ENCODE results near the gene HHATL.

The HHATL gene

GRCh38 chr3:42662813-42663535, 39.6 kb downstream of the HHATL start:
- DNase-seq (ENCODE audit: low spot score) = no peak
- H3K36me3 ChIP-seq (replicated peaks in 1 of 2; ENCODE audit: control insufficient read depth in 2 of 2, insufficient read depth in 2 of 2, low read length in 2 of 2) = peaks cover 8 to 10% of the 10 kb centered on the region in 2 donors
- no peak overlapping the region for H3K23ac ChIP-seq (ENCODE audit: low read depth, low read length, poor library complexity)
- no peak overlapping the region for H2BK12ac ChIP-seq (ENCODE audit: low read length)
- no peak overlapping the region for H3K27ac ChIP-seq (replicated peaks; ENCODE audit: low read length)
- no CpG with 5 or more reads among the region's 12 CpGs for WGBS, 2 donors (ENCODE audit: extremely low coverage in 2 of 2, insufficient read length in 2 of 2, insufficient replicate concordance in 1 of 2)
- H2AFZ ChIP-seq (ENCODE audit: low read length) = no peak overlapping the region
- no peak overlapping the region for H4K91ac ChIP-seq (ENCODE audit: low read depth, low read length, poor library complexity)
- no peaks in the 10 kb centered on the region for H3K9me3 ChIP-seq (replicated peaks in 1 of 2; ENCODE audit: control insufficient read depth in 2 of 2, insufficient read depth in 1 of 2, low read depth in 1 of 2, low read length in 2 of 2)
- H2AK5ac ChIP-seq (ENCODE audit: low read depth, low read length) = peak overlapping the region; percentile 69
- no peak overlapping the region for H3K4ac ChIP-seq (ENCODE audit: low read length)
- peak overlapping the region; percentile 12 for H3K18ac ChIP-seq (ENCODE audit: low read length)
- peak overlapping the region; percentile 41 for H3K14ac ChIP-seq (ENCODE audit: low read length)
- H3K27me3 ChIP-seq (ENCODE audit: control insufficient read depth in 3 of 3, insufficient read depth in 3 of 3, low read depth in 1 of 3, low read length in 3 of 3) = no peaks in the 10 kb centered on the region
- no peaks in the 10 kb centered on the region for H3K79me1 ChIP-seq (ENCODE audit: low read depth, low read length)
- H3K4me2 ChIP-seq (ENCODE audit: insufficient read depth, low read length, poor library complexity, severe bottlenecking) = no peak overlapping the region
- peak overlapping the region; percentile 26 for H2BK120ac ChIP-seq (ENCODE audit: low read depth, low read length)
- no peak overlapping the region for H3K9ac ChIP-seq (ENCODE audit: low read depth, low read length, poor library complexity)
- peak overlapping the region in 1 of 2 donors; percentile 27 for H3K4me3 ChIP-seq (ENCODE audit: low read length in 2 of 2)
- peaks cover 0 to 14% of the 10 kb centered on the region in 2 donors for H3K4me1 ChIP-seq (ENCODE audit: control insufficient read depth in 2 of 2, insufficient read depth in 1 of 2, low read depth in 1 of 2, low read length in 2 of 2)
- no peak overlapping the region for H2BK5ac ChIP-seq (ENCODE audit: low read length)
- no peak overlapping the region for H4K8ac ChIP-seq (ENCODE audit: low read depth, low read length)
- H2BK15ac ChIP-seq (ENCODE audit: low read length) = no peak overlapping the region

GRCh38 chr3:42662037-42662812, 40.4 kb downstream of the HHATL start:
- Histone ChIP-seq H3K4me3 (ENCODE audit: low read length in 2 of 2) (no peak overlapping the region), H3K23ac (ENCODE audit: low read depth, low read length, poor library complexity) (no peak overlapping the region), H3K18ac (ENCODE audit: low read length) (peak overlapping the region; percentile 13), H3K4me2 (ENCODE audit: insufficient read depth, low read length, poor library complexity, severe bottlenecking) (no peak overlapping the region), H4K91ac (ENCODE audit: low read depth, low read length, poor library complexity) (no peak overlapping the region), H3K36me3 (replicated peaks in 1 of 2; ENCODE audit: control insufficient read depth in 2 of 2, insufficient read depth in 2 of 2, low read length in 2 of 2) (peaks cover 8 to 10% of the 10 kb centered on the region in 2 donors), H3K4ac (ENCODE audit: low read length) (no peak overlapping the region), H3K9me3 (replicated peaks in 1 of 2; ENCODE audit: control insufficient read depth in 2 of 2, insufficient read depth in 1 of 2, low read depth in 1 of 2, low read length in 2 of 2) (no peaks in the 10 kb centered on the region), H3K9ac (ENCODE audit: low read depth, low read length, poor library complexity) (peak overlapping the region; percentile 47), H3K27me3 (ENCODE audit: control insufficient read depth in 3 of 3, insufficient read depth in 3 of 3, low read depth in 1 of 3, low read length in 3 of 3) (no peaks in the 10 kb centered on the region), H2BK15ac (ENCODE audit: low read length) (no peak overlapping the region), H4K8ac (ENCODE audit: low read depth, low read length) (no peak overlapping the region), H2BK120ac (ENCODE audit: low read depth, low read length) (peak overlapping the region; percentile 26), H3K4me1 (ENCODE audit: control insufficient read depth in 2 of 2, insufficient read depth in 1 of 2, low read depth in 1 of 2, low read length in 2 of 2) (peaks cover 0 to 7% of the 10 kb centered on the region in 2 donors), H3K79me1 (ENCODE audit: low read depth, low read length) (peaks cover 1% of the 10 kb centered on the region), H2AFZ (ENCODE audit: low read length) (no peak overlapping the region), H2AK5ac (ENCODE audit: low read depth, low read length) (no peak overlapping the region), H2BK5ac (ENCODE audit: low read length) (no peak overlapping the region), H3K14ac (ENCODE audit: low read length) (peak overlapping the region; percentile 41), H2BK12ac (ENCODE audit: low read length) (no peak overlapping the region), H3K27ac (replicated peaks; ENCODE audit: low read length) (no peak overlapping the region)
- no peak for DNase-seq (ENCODE audit: low spot score)
- WGBS, 2 donors (ENCODE audit: extremely low coverage in 2 of 2, insufficient read length in 2 of 2, insufficient replicate concordance in 1 of 2) = no CpG with 5 or more reads among the region's 7 CpGs

- Histone ChIP-seq H2BK15ac (ENCODE audit: low read length) (no peak overlapping the region), H3K23ac (ENCODE audit: low read depth, low read length, poor library complexity) (no peak overlapping the region), H3K36me3 (replicated peaks in 1 of 2; ENCODE audit: control insufficient read depth in 2 of 2, insufficient read depth in 2 of 2, low read length in 2 of 2) (peaks cover 8 to 10% of the 10 kb centered on the region in 2 donors), H3K27me3 (ENCODE audit: control insufficient read depth in 3 of 3, insufficient read depth in 3 of 3, low read depth in 1 of 3, low read length in 3 of 3) (no peaks in the 10 kb centered on the region), H3K4me2 (ENCODE audit: insufficient read depth, low read length, poor library complexity, severe bottlenecking) (no peak overlapping the region), H4K91ac (ENCODE audit: low read depth, low read length, poor library complexity) (no peak overlapping the region), H3K18ac (ENCODE audit: low read length) (no peak overlapping the region), H3K79me1 (ENCODE audit: low read depth, low read length) (peaks cover 1% of the 10 kb centered on the region), H3K27ac (replicated peaks; ENCODE audit: low read length) (no peak overlapping the region), H3K9me3 (replicated peaks in 1 of 2; ENCODE audit: control insufficient read depth in 2 of 2, insufficient read depth in 1 of 2, low read depth in 1 of 2, low read length in 2 of 2) (no peaks in the 10 kb centered on the region), H3K4me3 (ENCODE audit: low read length in 2 of 2) (no peak overlapping the region), H2AFZ (ENCODE audit: low read length) (no peak overlapping the region), H4K8ac (ENCODE audit: low read depth, low read length) (no peak overlapping the region), H3K4ac (ENCODE audit: low read length) (no peak overlapping the region), H3K4me1 (ENCODE audit: control insufficient read depth in 2 of 2, insufficient read depth in 1 of 2, low read depth in 1 of 2, low read length in 2 of 2) (peaks cover 0 to 7% of the 10 kb centered on the region in 2 donors), H3K14ac (ENCODE audit: low read length) (no peak overlapping the region), H2BK5ac (ENCODE audit: low read length) (no peak overlapping the region), H2BK12ac (ENCODE audit: low read length) (no peak overlapping the region), H3K9ac (ENCODE audit: low read depth, low read length, poor library complexity) (no peak overlapping the region), H2AK5ac (ENCODE audit: low read depth, low read length) (no peak overlapping the region), H2BK120ac (ENCODE audit: low read depth, low read length) (no peak overlapping the region)
- no peak for DNase-seq (ENCODE audit: low spot score)
- WGBS, 2 donors (ENCODE audit: extremely low coverage in 2 of 2, insufficient read length in 2 of 2, insufficient replicate concordance in 1 of 2) = no CpG with 5 or more reads among the region's 5 CpGs
These were observed 41.0 kb downstream of the HHATL start for GRCh38 chr3:42661593-42662022.

GRCh38 chr3:42660898-42661297, 41.7 kb downstream of the HHATL start:
- Histone ChIP-seq H3K4me1 (ENCODE audit: control insufficient read depth in 2 of 2, insufficient read depth in 1 of 2, low read depth in 1 of 2, low read length in 2 of 2) (peaks cover 0 to 7% of the 10 kb centered on the region in 2 donors), H3K27ac (replicated peaks; ENCODE audit: low read length) (no peak overlapping the region), H3K27me3 (ENCODE audit: control insufficient read depth in 3 of 3, insufficient read depth in 3 of 3, low read depth in 1 of 3, low read length in 3 of 3) (no peaks in the 10 kb centered on the region), H3K79me1 (ENCODE audit: low read depth, low read length) (peaks cover 1% of the 10 kb centered on the region), H3K36me3 (replicated peaks in 1 of 2; ENCODE audit: control insufficient read depth in 2 of 2, insufficient read depth in 2 of 2, low read length in 2 of 2) (peaks cover 8 to 10% of the 10 kb centered on the region in 2 donors), H3K18ac (ENCODE audit: low read length) (no peak overlapping the region), H3K9me3 (replicated peaks in 1 of 2; ENCODE audit: control insufficient read depth in 2 of 2, insufficient read depth in 1 of 2, low read depth in 1 of 2, low read length in 2 of 2) (no peaks in the 10 kb centered on the region), H2BK12ac (ENCODE audit: low read length) (no peak overlapping the region), H3K9ac (ENCODE audit: low read depth, low read length, poor library complexity) (peak overlapping the region; percentile 10), H2BK120ac (ENCODE audit: low read depth, low read length) (no peak overlapping the region), H2BK5ac (ENCODE audit: low read length) (no peak overlapping the region), H3K14ac (ENCODE audit: low read length) (no peak overlapping the region), H2BK15ac (ENCODE audit: low read length) (no peak overlapping the region), H3K4me2 (ENCODE audit: insufficient read depth, low read length, poor library complexity, severe bottlenecking) (no peak overlapping the region), H4K91ac (ENCODE audit: low read depth, low read length, poor library complexity) (no peak overlapping the region), H4K8ac (ENCODE audit: low read depth, low read length) (no peak overlapping the region), H3K4ac (ENCODE audit: low read length) (no peak overlapping the region), H3K23ac (ENCODE audit: low read depth, low read length, poor library complexity) (peak overlapping the region; percentile 16), H2AK5ac (ENCODE audit: low read depth, low read length) (no peak overlapping the region), H2AFZ (ENCODE audit: low read length) (no peak overlapping the region), H3K4me3 (ENCODE audit: low read length in 2 of 2) (no peak overlapping the region)
- DNase-seq (ENCODE audit: low spot score) = no peak
- WGBS, 2 donors (ENCODE audit: extremely low coverage in 2 of 2, insufficient read length in 2 of 2, insufficient replicate concordance in 1 of 2) = no CpG with 5 or more reads among the region's 4 CpGs
